ENCODE measurements around the gene NTN3.

Gene NTN3

GRCh38 chr16:2460916-2461315, 10.2 kb upstream of the NTN3 start:
- peak overlapping the region; percentile 86 for H3K27ac ChIP-seq
- TF ChIP-seq CTCF (IDR thresholded peaks at IDR 0.05) = no peak
- TF ChIP-seq ZFX (IDR thresholded peaks at IDR 0.05; ENCODE audit: borderline replicate concordance) = no peak

- no peak for TF ChIP-seq ZFX (IDR thresholded peaks at IDR 0.05; ENCODE audit: borderline replicate concordance)
- no peak for TF ChIP-seq CTCF (IDR thresholded peaks at IDR 0.05)
- no peak overlapping the region for H3K27ac ChIP-seq
These were observed 8.8 kb upstream of the NTN3 start for GRCh38 chr16:2462031-2462866.

GRCh38 chr16:2464333-2464732, 6.8 kb upstream of the NTN3 start:
- TF ChIP-seq CTCF (IDR thresholded peaks at IDR 0.05) = no peak
- TF ChIP-seq ZFX (IDR thresholded peaks at IDR 0.05; ENCODE audit: borderline replicate concordance) = no peak
- H3K27ac ChIP-seq = peak overlapping the region; percentile 95

GRCh38 chr16:2465653-2466415, 5.3 kb upstream of the NTN3 start:
- H3K27ac ChIP-seq = peak overlapping the region; percentile 95
- TF ChIP-seq ZFX (IDR thresholded peaks at IDR 0.05; ENCODE audit: borderline replicate concordance) (no peak), CTCF (IDR thresholded peaks at IDR 0.05) (peak; percentile 58)

GRCh38 chr16:2466667-2467527, 4.2 kb upstream of the NTN3 start:
- H3K27ac ChIP-seq = peak overlapping the region; percentile 95
- no peak for TF ChIP-seq ZFX (IDR thresholded peaks at IDR 0.05; ENCODE audit: borderline replicate concordance)
- TF ChIP-seq CTCF (IDR thresholded peaks at IDR 0.05) = no peak

- TF ChIP-seq ZFX (IDR thresholded peaks at IDR 0.05; ENCODE audit: borderline replicate concordance) = no peak
- no peak for TF ChIP-seq CTCF (IDR thresholded peaks at IDR 0.05)
- H3K27ac ChIP-seq = peak overlapping the region; percentile 95
These were observed 3.4 kb upstream of the NTN3 start for GRCh38 chr16:2467528-2468232.

All from 22Rv1 (cell line).